ENCODE measurements around the gene EXT2. TPM values are rescaled to one million over a fixed set of nuclear protein-coding genes. Genes with fewer than 3 reads are reported as not detected.

EXT2 gene
- total RNA-seq, 2 experiments from 2014 or later: 27.0 to 28.1 TPM

DNA sequence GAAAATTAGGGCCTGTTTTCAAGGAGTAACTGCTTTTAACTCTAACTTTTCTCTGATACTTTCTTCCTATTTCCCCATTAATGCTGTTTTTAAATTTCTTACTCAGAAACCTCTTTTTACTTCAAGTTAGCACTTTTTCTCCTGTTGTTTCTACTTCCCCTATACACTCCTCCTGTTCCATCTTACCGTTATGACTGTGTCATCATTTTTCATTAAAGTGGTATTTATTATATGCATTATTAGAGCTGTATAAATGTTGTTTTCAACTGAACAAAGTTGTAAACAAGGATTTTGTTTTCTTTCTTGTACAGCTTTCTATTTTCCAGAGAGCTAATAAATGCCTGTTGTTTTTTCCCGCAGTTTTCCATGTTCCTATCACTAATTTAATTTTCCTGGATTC lies 84.6 kb downstream of the EXT2 start:
- no peak overlapping the region for H3K27ac Mint-ChIP-seq
- ChIA-PET CTCF (interaction anchor here (1.1 kb wide), 1 partner anchor 11 kb away, joined by 3 read pairs; no protein-coding TSS in a partner anchor), POLR2A (no interaction called here)
- no peaks in the 10 kb centered on the region for H3K27me3 Mint-ChIP-seq
- DNase-seq: no peak
- intact Hi-C loops (cut with micrococcal nuclease): no loop called here
- no peak overlapping the region for H3K4me3 Mint-ChIP-seq
- no peaks in the 10 kb centered on the region for H3K36me3 Mint-ChIP-seq
- H3K9me3 Mint-ChIP-seq: no peaks in the 10 kb centered on the region
- no peaks in the 10 kb centered on the region for H3K4me1 Mint-ChIP-seq (ENCODE audit: low read depth)

DNA sequence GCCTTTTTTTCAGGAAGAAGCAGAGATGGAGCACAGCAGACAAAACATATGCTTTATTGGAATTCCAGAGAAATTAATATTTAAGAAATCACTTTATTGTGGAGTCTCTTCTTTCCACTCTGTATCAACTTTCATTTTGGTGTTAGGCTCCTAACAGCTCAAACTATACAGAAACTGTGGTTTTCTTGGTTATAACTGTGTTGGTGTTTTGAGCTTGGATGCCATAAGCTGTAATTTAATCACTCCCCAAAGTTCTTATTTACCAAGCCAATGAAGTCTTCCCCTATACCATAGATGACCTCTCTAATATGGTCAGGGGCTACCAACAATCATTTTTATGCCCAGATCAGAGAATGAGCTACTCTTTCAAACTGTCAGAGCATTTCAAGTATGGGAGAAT lies 90.0 kb downstream of the EXT2 start:
- no peak for DNase-seq
- peaks cover 24% of the 10 kb centered on the region for H3K9me3 Mint-ChIP-seq
- intact Hi-C loops (cut with micrococcal nuclease): no loop called here
- no peaks in the 10 kb centered on the region for H3K27me3 Mint-ChIP-seq
- CTCF ChIA-PET: no interaction called here
- peaks cover 12% of the 10 kb centered on the region for H3K4me1 Mint-ChIP-seq (ENCODE audit: low read depth)
- H3K36me3 Mint-ChIP-seq: peaks cover 33% of the 10 kb centered on the region
- no peak overlapping the region for H3K27ac Mint-ChIP-seq
- POLR2A ChIA-PET: no interaction called here
- H3K4me3 Mint-ChIP-seq: no peak overlapping the region

DNA sequence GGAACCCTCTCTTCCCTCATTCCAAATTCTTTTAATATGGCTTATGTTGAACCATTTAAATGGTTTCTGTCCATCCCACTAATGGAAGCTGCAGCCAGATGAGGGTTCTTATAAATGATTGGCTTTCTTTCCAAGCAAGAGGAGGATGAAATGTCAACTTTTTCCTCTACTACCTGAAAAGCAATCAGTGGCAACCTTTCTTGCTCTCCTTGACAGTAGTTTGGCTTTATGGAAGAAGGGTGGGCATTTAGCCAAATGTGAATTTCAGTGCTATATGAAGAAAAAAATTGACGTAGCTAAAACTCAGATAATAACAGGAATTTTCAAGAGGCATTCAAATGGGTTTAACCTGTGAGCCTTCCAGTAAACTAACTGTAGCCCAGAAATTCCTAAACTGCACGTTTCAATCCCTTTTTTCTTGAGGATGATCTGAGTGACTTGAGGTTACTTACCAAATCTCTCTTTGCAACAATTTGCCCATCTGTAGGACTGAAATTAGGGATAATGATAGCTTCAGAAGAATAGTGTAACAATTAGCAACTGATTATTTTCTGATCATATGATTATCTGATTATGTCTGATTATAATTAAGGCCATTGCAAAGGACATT lies 90.9 kb downstream of the EXT2 start:
- intact Hi-C loops (cut with micrococcal nuclease): no loop called here
- ChIA-PET POLR2A (no interaction called here), CTCF (interaction anchor here (1.1 to 1.2 kb wide), 2 partner anchors 21 to 53 kb away, joined by 3 read pairs; no protein-coding TSS in a partner anchor)
- Mint-ChIP-seq H3K9me3 (peaks cover 24% of the 10 kb centered on the region), H3K36me3 (peaks cover 34% of the 10 kb centered on the region), H3K27ac (no peak overlapping the region), H3K4me1 (ENCODE audit: low read depth) (peaks cover 19% of the 10 kb centered on the region), H3K4me3 (no peak overlapping the region), H3K27me3 (no peaks in the 10 kb centered on the region)
- DNase-seq: no peak

DNA sequence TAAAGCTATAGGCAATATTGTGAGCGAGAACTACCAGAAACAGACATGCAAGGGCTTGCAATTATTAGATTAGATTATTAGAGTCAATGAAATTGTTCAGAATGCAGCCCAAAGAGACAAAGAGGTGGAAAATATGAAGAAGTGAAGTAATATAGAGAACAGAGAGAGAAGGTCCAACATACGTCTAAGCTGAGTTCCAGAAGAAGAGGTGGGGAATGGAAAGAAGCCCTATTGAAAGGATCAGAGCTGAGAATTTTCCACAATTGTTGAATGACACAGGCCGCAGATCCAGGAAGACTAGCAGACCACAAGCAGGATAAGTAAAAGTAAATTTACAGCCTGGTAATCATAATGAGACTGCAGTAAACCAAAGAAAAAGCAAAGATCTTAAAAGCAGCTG lies 93.2 kb downstream of the EXT2 start:
- H3K27ac Mint-ChIP-seq: no peak overlapping the region
- peaks cover 32% of the 10 kb centered on the region for H3K4me1 Mint-ChIP-seq (ENCODE audit: low read depth)
- POLR2A ChIA-PET: no interaction called here
- H3K9me3 Mint-ChIP-seq: peaks cover 24% of the 10 kb centered on the region
- intact Hi-C loops (cut with micrococcal nuclease): no loop called here
- peaks cover 37% of the 10 kb centered on the region for H3K36me3 Mint-ChIP-seq
- no peaks in the 10 kb centered on the region for H3K27me3 Mint-ChIP-seq
- no peak overlapping the region for H3K4me3 Mint-ChIP-seq
- CTCF ChIA-PET: interaction anchor here (0.6 kb wide), 1 partner anchor 94 kb away, joined by 3 read pairs; no protein-coding TSS in a partner anchor
- no peak for DNase-seq

DNA sequence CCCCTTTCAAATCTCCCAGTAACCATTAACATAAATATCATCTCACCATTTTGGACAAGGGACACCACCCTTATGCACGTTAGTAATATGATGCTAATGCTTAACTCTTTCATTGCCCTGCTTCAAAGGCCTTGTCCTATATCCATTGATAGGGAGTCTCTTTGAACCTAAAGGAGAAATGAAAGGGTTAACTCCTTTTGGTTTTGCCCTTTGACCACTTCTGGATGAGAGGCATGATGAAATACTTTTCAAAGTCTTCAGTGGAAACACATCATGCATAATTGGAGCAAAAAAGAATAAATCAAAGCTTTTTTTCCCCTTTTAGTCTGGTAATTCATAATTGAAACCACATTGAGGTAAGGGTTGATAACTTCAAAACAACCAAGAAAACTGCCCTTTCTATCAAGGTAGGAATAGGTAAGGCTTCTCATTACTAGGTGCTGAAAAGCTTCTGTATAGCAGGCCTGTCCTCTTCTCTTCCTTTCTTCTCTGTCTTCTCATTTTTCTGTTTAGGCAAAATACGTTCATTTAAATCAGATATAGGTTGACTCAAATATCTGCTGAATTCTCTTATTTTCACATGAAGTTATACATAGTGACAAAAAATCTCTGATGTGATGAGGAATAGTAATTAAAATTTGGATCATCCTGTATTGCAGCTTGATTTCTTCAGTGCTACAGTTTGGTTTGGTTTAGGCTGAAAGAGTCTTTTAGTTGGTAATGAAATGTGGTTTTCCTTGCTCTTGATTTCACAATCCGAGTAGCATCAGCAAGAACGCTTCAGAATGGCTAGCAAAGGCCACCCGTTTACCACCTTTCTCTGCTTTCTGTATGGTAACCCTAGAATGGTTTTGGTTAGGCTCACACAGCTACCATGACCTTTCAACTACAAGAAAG lies 94.8 kb downstream of the EXT2 start:
- POLR2A ChIA-PET: no interaction called here

DNA sequence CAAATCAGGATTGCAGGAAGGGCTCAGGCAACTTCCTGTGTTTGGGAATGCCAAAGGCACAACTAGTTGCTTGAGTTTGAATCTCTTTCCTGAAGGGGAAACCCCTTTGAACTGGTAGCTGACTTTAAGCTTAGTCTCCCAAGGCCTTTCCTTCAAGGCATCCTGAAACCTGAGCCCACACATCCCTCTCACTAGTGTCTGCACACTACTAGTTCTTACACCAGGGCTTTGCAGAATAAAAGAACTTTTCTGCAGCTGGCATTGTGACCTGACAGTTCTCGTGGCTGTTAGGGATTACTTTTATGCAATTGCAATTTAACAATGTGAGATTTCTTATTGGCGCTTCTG lies 95.4 kb downstream of the EXT2 start:
- Mint-ChIP-seq H3K36me3 (peaks cover 40% of the 10 kb centered on the region), H3K4me3 (no peak overlapping the region), H3K27ac (no peak overlapping the region), H3K27me3 (no peaks in the 10 kb centered on the region), H3K4me1 (ENCODE audit: low read depth) (peaks cover 32% of the 10 kb centered on the region), H3K9me3 (peaks cover 24% of the 10 kb centered on the region)
- POLR2A ChIA-PET: no interaction called here
- intact Hi-C loops (cut with micrococcal nuclease): no loop called here
- CTCF ChIA-PET: interaction anchor here (1.0 to 1.3 kb wide), 2 partner anchors 10 to 80 kb away, joined by 3 read pairs; no protein-coding TSS in a partner anchor
- no peak for DNase-seq

More for the DNA sequence above, 94.8 kb downstream of the EXT2 start:
- CTCF ChIA-PET: interaction anchor here (1.0 to 1.3 kb wide), 3 partner anchors 10 to 96 kb away, joined by 3 to 4 read pairs (median 3); no protein-coding TSS in a partner anchor
- Mint-ChIP-seq H3K27me3 (no peaks in the 10 kb centered on the region), H3K36me3 (peaks cover 42% of the 10 kb centered on the region), H3K27ac (no peak overlapping the region), H3K4me1 (ENCODE audit: low read depth) (peaks cover 32% of the 10 kb centered on the region), H3K4me3 (no peak overlapping the region), H3K9me3 (peaks cover 24% of the 10 kb centered on the region)
- DNase-seq: no peak
- intact Hi-C loops (cut with micrococcal nuclease): no loop called here

DNA sequence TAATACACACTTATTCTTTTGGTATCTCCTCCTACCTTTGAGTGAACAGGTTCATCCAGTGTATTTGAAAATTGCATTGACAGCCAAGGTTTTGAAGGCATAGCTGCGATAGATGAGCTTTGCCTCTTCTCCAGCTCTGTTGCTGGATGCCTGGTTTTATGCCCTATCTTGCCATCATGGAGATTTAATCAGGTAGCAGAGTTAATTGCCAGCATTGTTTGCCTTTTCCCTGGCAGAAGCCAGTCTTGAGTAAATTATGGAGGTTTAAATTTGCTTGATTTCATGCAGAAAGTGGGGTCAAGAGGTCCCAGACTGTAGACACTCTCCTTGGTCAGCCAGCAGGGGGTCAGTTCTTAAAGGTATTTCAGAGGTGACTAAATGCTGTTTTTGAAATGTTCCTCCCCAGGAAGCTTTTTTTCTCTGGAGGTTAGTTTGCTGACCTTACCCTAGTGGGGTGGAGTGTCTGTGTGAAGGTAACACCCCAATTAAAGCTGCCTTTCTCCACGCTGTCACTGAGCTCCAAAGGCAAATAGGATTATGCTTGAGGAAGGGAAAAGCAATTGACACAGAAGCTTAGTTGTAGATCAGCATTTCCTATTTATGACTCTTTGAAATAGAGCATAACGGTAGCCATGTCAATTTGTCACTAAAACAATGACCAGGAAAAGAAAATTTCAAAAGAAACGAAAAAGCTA lies 96.0 kb downstream of the EXT2 start:
- intact Hi-C loops (cut with micrococcal nuclease): loop anchor here (1.0 to 2.0 kb wide), 2 partner anchors 18 to 339 kb away; no protein-coding TSS in a partner anchor
- POLR2A ChIA-PET: no interaction called here
- no peak overlapping the region for H3K4me3 Mint-ChIP-seq
- H3K36me3 Mint-ChIP-seq: peaks cover 44% of the 10 kb centered on the region
- CTCF ChIA-PET: interaction anchor here (0.7 to 2.0 kb wide), 3 partner anchors 11 to 340 kb away, joined by 3 to 6 read pairs (median 3); partner anchors contain the start of gene EXT2
- no peaks in the 10 kb centered on the region for H3K27me3 Mint-ChIP-seq
- no peak for DNase-seq
- peaks cover 32% of the 10 kb centered on the region for H3K4me1 Mint-ChIP-seq (ENCODE audit: low read depth)
- no peak overlapping the region for H3K27ac Mint-ChIP-seq
- H3K9me3 Mint-ChIP-seq: peaks cover 24% of the 10 kb centered on the region

DNA sequence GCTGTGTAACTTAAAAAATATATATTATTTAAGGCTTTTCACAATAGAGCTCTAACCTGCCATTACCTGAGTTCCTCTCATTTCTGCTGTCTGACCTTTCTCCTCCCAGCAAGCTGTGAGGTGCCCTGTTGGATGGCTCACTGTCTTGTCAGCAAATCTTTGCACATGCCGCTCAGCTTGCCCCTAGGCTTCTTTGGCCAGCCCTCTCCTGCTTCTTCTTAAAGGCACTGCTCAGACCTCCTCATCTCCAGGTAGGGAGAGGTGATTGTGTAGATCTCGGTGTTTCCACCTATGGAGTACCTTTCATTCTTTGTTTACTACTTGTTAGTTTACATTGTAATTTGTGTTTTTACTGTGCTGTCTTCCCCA lies 96.5 kb downstream of the EXT2 start:
- ChIA-PET CTCF (interaction anchor here (0.7 to 2.0 kb wide), 3 partner anchors 97 to 340 kb away, joined by 3 to 6 read pairs (median 3); partner anchors contain the start of gene EXT2), POLR2A (no interaction called here)
- H3K4me3 Mint-ChIP-seq: no peak overlapping the region
- no peaks in the 10 kb centered on the region for H3K27me3 Mint-ChIP-seq
- H3K36me3 Mint-ChIP-seq: peaks cover 48% of the 10 kb centered on the region
- DNase-seq: no peak
- peaks cover 24% of the 10 kb centered on the region for H3K9me3 Mint-ChIP-seq
- intact Hi-C loops (cut with micrococcal nuclease): loop anchor here (1.0 to 2.0 kb wide), 2 partner anchors 17 to 339 kb away; no protein-coding TSS in a partner anchor
- peak overlapping the region; percentile 79 for H3K27ac Mint-ChIP-seq
- peaks cover 32% of the 10 kb centered on the region for H3K4me1 Mint-ChIP-seq (ENCODE audit: low read depth)

DNA sequence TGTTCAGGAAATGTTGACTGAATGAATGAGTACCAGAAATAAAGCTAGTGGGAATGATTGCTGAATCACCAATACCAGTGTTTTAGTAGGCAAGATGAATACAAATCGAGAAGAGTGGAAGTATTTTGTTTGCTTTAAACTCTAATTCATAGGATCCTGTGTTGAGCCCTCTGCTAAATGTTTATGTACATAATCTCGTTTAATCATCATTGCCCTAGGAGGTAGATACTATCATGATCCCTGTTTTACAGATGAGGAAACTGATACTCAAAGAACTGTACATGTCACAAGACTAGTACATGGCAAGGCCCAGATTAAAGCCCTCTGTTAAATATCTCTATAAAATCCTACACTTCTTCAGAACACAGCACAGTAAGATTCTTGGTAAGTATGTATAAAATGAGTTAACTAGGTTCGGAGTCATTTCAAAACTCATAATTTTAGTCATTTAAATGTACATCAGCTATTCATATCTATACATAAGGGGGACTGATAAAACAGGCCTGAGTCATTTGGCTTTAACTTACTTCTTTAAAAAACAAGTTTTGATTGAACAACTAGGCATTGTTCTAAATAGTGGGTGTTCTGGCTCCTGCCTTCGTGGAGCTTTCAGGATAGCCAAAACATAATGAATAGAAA lies 97.1 kb downstream of the EXT2 start:
- H3K4me3 Mint-ChIP-seq: no peak overlapping the region
- ChIA-PET POLR2A (interaction anchor here (0.8 to 1.1 kb wide), 2 partner anchors 20 to 88 kb away, joined by 4 read pairs; no protein-coding TSS in a partner anchor), CTCF (interaction anchor here (0.7 to 2.0 kb wide), 3 partner anchors 98 to 341 kb away, joined by 3 to 6 read pairs (median 3); partner anchors contain the start of gene EXT2)
- peaks cover 43% of the 10 kb centered on the region for H3K36me3 Mint-ChIP-seq
- peaks cover 20% of the 10 kb centered on the region for H3K9me3 Mint-ChIP-seq
- peak overlapping the region; percentile 79 for H3K27ac Mint-ChIP-seq
- no peaks in the 10 kb centered on the region for H3K27me3 Mint-ChIP-seq
- peaks cover 32% of the 10 kb centered on the region for H3K4me1 Mint-ChIP-seq (ENCODE audit: low read depth)
- intact Hi-C loops (cut with micrococcal nuclease): loop anchor here (1.0 to 2.0 kb wide), 2 partner anchors 17 to 338 kb away; no protein-coding TSS in a partner anchor
- no peak for DNase-seq

DNA sequence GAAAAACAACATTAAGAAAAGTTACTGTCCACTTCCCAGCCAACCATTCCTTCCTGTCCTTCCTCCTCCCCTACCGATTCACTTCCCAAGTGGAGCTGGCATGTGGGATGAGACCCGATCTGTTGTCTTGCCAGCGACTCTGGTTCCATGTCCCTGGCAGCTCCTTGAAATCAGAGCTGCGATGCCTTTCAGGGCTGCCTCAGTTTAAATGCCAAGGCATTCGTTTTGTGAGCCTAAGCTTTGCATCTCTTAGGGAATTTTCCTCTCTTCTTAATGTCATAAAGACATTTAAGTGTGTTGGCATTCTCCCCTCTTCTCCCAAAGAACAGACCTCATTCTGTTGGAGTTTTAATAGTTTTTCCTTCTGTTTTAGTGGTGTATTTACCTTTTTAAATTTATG lies 98.4 kb downstream of the EXT2 start:
- Mint-ChIP-seq H3K36me3 (peaks cover 42% of the 10 kb centered on the region), H3K27me3 (no peaks in the 10 kb centered on the region), H3K27ac (no peak overlapping the region), H3K9me3 (peaks cover 7% of the 10 kb centered on the region), H3K4me3 (no peak overlapping the region), H3K4me1 (ENCODE audit: low read depth) (peaks cover 32% of the 10 kb centered on the region)
- CTCF ChIA-PET: no interaction called here
- POLR2A ChIA-PET: no interaction called here
- no peak for DNase-seq
- intact Hi-C loops (cut with micrococcal nuclease): loop anchor here (2.0 kb wide), 1 partner anchor 337 kb away; no protein-coding TSS in a partner anchor

DNA sequence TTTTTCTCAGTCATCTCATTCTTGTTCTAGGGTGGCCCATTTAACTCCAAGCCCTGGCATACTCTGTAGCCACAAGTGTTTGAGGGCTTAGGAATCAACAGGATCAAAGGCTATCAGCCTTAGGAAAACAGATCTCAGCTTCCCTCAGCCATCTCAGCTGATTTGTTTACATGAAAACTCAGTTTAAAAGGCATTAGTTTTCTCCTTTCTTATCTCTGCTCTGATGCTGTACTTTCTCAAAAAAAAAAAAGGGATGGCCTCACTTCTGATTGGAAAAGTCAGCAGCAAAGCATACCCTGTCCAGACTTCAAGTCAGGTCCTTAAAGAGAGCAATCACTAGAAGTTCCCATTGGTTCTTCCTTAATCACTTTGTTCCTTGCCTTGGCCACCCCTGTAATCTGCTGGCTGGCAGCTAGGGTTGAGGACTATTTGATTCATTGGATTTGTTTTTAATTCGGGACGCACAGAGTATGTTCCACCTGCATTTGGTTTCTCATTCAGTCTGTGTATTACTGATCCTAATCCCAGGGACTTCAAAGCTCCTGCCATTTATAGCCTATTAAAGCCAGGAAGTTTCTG lies 102.8 kb downstream of the EXT2 start:
- no peak overlapping the region for H3K27ac Mint-ChIP-seq
- ChIA-PET POLR2A (no interaction called here), CTCF (no interaction called here)
- peaks cover 53% of the 10 kb centered on the region for H3K36me3 Mint-ChIP-seq
- H3K27me3 Mint-ChIP-seq: no peaks in the 10 kb centered on the region
- H3K4me1 Mint-ChIP-seq (ENCODE audit: low read depth): no peaks in the 10 kb centered on the region
- DNase-seq: no peak
- H3K4me3 Mint-ChIP-seq: no peak overlapping the region
- intact Hi-C loops (cut with micrococcal nuclease): no loop called here
- no peaks in the 10 kb centered on the region for H3K9me3 Mint-ChIP-seq
